Measurements from ENCODE around the gene VKORC1L1.

DNA sequence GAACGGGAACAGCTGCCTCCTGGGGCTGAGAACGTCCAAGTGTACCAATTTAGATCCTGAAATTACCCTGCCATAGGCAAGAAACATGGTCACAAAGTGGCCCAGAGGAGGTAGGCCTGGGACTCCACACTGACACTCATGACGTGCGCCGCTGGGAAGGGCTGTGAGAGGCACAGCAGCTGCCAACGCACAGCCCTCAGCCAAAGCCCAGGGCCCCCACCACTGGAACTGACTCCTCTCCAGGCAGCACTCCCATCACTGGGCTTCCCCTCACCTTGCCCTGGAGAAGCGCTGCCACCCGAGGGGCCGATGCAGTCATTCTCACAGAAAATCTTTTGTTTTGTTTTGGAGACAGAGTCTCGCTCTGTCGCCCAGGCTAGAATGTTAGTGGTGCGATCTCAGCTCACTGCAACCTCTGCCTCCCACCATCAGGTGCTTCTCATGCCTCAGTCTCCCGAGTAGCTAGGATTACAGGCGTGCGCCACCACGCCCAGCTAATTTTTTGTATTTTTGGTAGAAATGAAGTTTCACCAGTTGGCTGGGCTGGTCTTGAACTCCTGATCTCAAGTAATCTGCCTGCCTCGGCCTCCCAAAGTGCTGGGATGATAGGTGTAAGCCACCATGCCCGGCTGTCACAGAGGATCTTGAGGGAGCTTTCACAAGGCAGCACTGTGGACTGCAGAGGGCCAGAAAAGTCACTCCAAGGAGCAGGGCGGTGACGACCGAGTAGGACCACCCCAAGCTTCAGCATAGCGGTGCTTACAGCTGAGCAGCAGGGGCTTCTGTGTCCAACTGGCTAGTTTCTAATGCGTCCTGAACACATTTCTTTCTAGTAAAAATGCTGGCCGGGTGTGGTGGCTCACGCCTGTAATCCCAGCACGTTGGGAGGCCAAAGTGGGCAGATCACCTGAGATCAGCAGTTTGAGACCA lies 95.6 kb downstream of the VKORC1L1 start:
- TF ChIP-seq, protein P1, sequence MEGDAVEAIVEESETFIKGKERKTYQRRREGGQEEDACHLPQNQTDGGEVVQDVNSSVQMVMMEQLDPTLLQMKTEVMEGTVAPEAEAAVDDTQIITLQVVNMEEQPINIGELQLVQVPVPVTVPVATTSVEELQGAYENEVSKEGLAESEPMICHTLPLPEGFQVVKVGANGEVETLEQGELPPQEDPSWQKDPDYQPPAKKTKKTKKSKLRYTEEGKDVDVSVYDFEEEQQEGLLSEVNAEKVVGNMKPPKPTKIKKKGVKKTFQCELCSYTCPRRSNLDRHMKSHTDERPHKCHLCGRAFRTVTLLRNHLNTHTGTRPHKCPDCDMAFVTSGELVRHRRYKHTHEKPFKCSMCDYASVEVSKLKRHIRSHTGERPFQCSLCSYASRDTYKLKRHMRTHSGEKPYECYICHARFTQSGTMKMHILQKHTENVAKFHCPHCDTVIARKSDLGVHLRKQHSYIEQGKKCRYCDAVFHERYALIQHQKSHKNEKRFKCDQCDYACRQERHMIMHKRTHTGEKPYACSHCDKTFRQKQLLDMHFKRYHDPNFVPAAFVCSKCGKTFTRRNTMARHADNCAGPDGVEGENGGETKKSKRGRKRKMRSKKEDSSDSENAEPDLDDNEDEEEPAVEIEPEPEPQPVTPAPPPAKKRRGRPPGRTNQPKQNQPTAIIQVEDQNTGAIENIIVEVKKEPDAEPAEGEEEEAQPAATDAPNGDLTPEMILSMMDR (conservative IDR thresholded peaks at IDR 0.05) = no peak
- TF ChIP-seq ZFX (IDR thresholded peaks at IDR 0.05) = no peak
